ENCODE results near the gene PRPF18.

Gene PRPF18

DNA sequence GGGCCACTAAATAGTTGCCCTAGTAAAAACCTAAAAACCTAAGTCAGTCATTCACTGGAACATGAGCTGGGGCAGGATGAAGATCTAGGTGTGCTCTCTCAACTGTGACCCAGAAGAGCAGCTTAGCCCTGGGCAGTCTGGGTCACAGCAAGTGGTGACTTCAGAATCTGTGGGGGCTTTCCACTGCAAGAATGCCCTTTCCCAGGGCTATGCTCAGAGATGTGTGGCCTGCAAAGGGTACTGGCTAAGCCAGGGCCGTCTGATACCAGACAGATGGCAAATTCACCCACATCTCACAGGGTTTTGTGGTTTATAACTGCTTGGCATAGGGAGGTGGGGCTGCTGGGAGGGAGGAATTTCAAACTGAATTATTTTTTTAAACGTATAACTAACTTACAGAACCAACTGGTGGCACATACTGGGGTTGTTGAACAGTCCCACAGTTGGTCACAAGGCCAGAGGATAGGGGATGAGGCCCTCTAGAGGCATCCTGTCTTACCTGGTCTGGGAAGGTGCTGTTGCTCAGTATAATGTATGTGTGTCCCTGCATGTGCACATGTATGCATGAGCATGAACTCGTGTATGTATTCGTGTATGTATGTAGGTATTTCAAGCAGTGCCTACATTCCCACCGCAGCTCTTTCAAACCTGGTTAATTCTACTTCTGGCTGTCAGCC, 63.2 kb downstream of the PRPF18 start:
- TF ChIP-seq, protein P1, sequence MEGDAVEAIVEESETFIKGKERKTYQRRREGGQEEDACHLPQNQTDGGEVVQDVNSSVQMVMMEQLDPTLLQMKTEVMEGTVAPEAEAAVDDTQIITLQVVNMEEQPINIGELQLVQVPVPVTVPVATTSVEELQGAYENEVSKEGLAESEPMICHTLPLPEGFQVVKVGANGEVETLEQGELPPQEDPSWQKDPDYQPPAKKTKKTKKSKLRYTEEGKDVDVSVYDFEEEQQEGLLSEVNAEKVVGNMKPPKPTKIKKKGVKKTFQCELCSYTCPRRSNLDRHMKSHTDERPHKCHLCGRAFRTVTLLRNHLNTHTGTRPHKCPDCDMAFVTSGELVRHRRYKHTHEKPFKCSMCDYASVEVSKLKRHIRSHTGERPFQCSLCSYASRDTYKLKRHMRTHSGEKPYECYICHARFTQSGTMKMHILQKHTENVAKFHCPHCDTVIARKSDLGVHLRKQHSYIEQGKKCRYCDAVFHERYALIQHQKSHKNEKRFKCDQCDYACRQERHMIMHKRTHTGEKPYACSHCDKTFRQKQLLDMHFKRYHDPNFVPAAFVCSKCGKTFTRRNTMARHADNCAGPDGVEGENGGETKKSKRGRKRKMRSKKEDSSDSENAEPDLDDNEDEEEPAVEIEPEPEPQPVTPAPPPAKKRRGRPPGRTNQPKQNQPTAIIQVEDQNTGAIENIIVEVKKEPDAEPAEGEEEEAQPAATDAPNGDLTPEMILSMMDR (IDR thresholded peaks at IDR 0.05; ENCODE audit: low read depth, low read length): no peak
- Histone ChIP-seq H3K4me3 (ENCODE audit: low read depth, low read length) (no peak overlapping the region), H3K27me3 (no peaks in the 10 kb centered on the region)

DNA sequence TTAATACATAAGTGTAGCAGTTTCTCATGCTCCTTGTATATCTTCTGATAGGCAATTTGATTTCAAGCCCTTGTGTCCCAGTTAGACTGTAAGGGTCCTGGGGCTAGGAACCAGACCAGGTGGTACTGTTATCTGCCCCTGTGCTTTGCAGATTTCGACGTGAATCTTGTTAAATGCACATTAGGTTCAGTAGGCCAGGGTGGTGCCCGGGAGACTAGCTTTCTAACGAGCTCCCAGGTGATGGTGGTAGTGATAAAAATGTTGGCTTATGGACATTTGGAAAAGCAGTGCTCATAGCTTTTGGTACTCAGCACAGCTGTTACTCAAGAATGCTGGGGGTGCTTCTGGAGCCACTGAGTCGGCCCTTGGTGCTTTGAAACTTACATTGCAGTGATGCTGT, 64.2 kb downstream of the PRPF18 start:
- H3K9me3 ChIP-seq: no peaks in the 10 kb centered on the region
- TF ChIP-seq, protein P1 (IDR thresholded peaks at IDR 0.05; ENCODE audit: low read depth, low read length): no peak
- H3K4me3 ChIP-seq (ENCODE audit: low read depth, low read length): no peak overlapping the region
- DNase-seq: no peak
- H3K4me1 ChIP-seq: no peaks in the 10 kb centered on the region
- H3K27me3 ChIP-seq: no peaks in the 10 kb centered on the region
- no peaks in the 10 kb centered on the region for H3K36me3 ChIP-seq

More for the DNA sequence above, 63.2 kb downstream of the PRPF18 start:
- Histone ChIP-seq H3K9me3 (no peaks in the 10 kb centered on the region), H3K4me1 (no peaks in the 10 kb centered on the region), H3K36me3 (no peaks in the 10 kb centered on the region)
- DNase-seq: no peak

DNA sequence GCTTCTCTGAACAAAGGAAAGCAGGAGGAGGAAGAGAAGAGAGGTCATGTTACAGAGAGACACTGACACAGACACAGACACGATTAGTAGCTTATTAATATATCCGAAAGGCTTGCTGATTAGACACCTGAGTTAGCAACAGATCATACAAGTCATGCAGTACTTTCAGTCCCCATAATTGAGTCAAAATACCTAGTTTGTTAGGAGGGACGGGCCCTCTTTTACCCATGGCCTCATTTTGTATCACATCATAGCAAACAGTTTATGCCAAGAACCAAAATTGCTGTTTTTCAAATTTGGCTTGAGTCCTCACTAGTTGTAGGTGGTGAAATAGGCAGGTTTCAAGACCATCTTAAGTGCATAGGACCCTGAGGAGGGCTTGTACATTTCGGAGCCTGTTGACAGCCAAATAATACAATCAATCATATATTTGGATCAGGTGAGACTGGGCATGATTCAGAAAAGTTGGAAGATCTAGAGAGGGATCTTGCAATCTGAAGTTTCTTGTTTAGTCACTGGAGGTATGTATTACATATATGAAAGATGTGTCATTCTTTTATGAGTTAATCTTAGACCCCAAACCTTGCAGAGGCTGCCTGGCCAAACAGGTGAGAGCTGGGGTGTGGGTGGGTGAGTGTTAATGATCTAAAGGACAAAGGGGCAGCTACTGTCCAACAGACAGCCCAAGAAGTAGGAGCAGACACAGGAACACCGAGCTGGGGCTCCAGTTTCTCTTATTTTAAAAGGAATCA, 65.4 kb downstream of the PRPF18 start:
- Histone ChIP-seq H3K4me3 (ENCODE audit: low read depth, low read length) (no peak overlapping the region), H3K36me3 (no peaks in the 10 kb centered on the region), H3K9me3 (no peaks in the 10 kb centered on the region)

DNA sequence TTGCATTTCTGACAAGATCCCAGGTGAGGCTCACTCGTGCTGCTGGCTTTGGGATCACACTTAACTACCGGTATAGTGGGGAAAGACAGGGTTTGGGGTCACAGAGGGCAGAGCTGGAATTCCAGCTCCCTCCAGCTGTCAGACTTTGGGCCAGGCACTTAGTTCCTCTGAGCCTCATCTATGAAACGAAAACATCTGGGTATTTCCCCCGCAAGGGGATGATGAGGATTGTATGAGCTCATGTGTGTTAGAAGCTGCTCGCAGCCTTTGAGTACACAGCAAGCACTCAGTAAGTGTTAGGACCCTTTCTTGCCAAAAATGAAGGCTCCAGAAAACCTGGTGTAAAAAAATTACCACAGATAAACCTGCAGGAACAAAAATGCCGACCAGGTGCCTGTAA, 66.1 kb downstream of the PRPF18 start:
- Histone ChIP-seq H3K4me1 (no peaks in the 10 kb centered on the region), H3K9me3 (no peaks in the 10 kb centered on the region), H3K27me3 (no peaks in the 10 kb centered on the region), H3K4me3 (ENCODE audit: low read depth, low read length) (no peak overlapping the region), H3K36me3 (no peaks in the 10 kb centered on the region)
- DNase-seq: no peak
- TF ChIP-seq, protein P1 (IDR thresholded peaks at IDR 0.05; ENCODE audit: low read depth, low read length): no peak

More for the DNA sequence above, 65.4 kb downstream of the PRPF18 start:
- TF ChIP-seq, protein P1 (IDR thresholded peaks at IDR 0.05; ENCODE audit: low read depth, low read length): no peak
- Histone ChIP-seq H3K4me1 (no peaks in the 10 kb centered on the region), H3K27me3 (no peaks in the 10 kb centered on the region)
- no peak for DNase-seq

DNA sequence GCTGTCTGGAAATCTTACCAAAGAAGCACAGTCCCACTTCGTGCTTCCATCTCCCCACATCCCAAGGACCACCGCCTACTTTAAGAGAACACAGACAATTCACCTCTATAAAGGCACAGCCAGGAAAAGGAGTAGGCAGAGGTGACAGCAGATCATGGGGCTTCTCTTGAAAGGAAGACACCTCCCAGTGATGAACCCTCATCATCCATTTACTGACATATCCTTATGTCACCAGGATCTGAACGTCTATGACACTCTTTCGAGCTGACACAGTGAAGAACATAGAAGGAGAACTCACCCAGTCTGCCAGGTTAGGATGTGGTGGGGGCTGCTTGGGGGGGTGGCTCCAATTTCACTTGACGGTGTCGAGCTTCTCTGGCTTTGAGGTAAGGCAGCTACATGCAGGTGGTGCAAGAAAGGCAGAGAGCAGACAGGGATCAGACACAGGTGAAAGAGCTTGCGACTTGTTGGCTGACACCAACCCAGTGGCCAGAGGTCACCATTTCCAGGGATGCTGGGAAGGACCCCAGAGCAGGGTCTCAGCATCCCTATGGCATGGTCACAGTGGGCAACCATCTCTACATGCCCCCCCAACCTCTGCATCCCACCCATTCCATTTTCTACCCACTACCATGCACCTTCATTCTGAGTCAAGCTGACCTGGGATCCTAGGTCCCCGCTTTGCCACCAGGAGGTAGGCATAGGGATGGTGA, 67.5 kb downstream of the PRPF18 start:
- no peaks in the 10 kb centered on the region for H3K27me3 ChIP-seq
- no peaks in the 10 kb centered on the region for H3K9me3 ChIP-seq
- no peak for DNase-seq
- H3K4me1 ChIP-seq: no peaks in the 10 kb centered on the region
- H3K4me3 ChIP-seq (ENCODE audit: low read depth, low read length): no peak overlapping the region
- TF ChIP-seq, protein P1 (IDR thresholded peaks at IDR 0.05; ENCODE audit: low read depth, low read length): no peak
- no peaks in the 10 kb centered on the region for H3K36me3 ChIP-seq
